Neural cell (in vitro differentiated cells): ENCODE data around the gene GPS2.

Experiments used
- TAF1 ChIP-seq: IDR thresholded peaks from 2 replicates; pipeline ENCODE4 v1.6.1; 2012; ENCODE audit warnings: low read depth
- TF ChIP-seq, protein P1 (sequence below): fragments of 450-650 bp; IDR thresholded peaks from 2 replicates; pipeline ENCODE4 v1.5.1; 2014; ENCODE audit warnings: antibody characterized with exemption, mild to moderate bottlenecking, moderate library complexity; ENCODE audit not compliant: poor library complexity, severe bottlenecking
- TF ChIP-seq, protein P2 (sequence below): IDR thresholded peaks from 2 replicates; pipeline ENCODE4 v1.6.1; 2012; ENCODE audit warnings: borderline replicate concordance

DNA sequence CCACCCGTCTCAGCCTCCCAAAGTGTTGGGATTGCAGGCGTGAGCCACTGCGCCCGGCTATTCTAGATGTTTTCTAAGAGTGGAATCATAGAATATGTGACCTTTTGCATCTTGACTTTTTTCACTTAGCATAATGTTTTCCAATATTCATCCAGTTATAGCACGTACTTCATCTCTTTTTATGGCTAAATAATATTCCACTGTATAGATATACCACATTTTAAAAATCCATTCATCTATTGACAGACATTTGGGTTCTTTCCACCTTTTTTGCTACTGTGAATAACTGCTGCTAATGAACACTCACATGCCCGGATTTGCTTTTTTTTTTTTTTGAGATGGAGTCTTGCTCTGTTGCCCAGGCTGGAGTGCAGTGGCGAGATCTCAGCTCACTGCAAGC is 11.0 kb downstream of the GPS2 start:
- TF ChIP-seq, protein P1, sequence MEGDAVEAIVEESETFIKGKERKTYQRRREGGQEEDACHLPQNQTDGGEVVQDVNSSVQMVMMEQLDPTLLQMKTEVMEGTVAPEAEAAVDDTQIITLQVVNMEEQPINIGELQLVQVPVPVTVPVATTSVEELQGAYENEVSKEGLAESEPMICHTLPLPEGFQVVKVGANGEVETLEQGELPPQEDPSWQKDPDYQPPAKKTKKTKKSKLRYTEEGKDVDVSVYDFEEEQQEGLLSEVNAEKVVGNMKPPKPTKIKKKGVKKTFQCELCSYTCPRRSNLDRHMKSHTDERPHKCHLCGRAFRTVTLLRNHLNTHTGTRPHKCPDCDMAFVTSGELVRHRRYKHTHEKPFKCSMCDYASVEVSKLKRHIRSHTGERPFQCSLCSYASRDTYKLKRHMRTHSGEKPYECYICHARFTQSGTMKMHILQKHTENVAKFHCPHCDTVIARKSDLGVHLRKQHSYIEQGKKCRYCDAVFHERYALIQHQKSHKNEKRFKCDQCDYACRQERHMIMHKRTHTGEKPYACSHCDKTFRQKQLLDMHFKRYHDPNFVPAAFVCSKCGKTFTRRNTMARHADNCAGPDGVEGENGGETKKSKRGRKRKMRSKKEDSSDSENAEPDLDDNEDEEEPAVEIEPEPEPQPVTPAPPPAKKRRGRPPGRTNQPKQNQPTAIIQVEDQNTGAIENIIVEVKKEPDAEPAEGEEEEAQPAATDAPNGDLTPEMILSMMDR, result no peak
- TF ChIP-seq, protein P2, sequence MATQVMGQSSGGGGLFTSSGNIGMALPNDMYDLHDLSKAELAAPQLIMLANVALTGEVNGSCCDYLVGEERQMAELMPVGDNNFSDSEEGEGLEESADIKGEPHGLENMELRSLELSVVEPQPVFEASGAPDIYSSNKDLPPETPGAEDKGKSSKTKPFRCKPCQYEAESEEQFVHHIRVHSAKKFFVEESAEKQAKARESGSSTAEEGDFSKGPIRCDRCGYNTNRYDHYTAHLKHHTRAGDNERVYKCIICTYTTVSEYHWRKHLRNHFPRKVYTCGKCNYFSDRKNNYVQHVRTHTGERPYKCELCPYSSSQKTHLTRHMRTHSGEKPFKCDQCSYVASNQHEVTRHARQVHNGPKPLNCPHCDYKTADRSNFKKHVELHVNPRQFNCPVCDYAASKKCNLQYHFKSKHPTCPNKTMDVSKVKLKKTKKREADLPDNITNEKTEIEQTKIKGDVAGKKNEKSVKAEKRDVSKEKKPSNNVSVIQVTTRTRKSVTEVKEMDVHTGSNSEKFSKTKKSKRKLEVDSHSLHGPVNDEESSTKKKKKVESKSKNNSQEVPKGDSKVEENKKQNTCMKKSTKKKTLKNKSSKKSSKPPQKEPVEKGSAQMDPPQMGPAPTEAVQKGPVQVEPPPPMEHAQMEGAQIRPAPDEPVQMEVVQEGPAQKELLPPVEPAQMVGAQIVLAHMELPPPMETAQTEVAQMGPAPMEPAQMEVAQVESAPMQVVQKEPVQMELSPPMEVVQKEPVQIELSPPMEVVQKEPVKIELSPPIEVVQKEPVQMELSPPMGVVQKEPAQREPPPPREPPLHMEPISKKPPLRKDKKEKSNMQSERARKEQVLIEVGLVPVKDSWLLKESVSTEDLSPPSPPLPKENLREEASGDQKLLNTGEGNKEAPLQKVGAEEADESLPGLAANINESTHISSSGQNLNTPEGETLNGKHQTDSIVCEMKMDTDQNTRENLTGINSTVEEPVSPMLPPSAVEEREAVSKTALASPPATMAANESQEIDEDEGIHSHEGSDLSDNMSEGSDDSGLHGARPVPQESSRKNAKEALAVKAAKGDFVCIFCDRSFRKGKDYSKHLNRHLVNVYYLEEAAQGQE, result no peak
- no peak for TF ChIP-seq TAF1
